Non-pigmented ciliary epithelial cell (primary cell): ENCODE results near the gene GGNBP2.

Source experiments
- DNase-seq: peaks from one replicate; pipeline ENCODE4 v3.0.0-alpha.2; 2010; ENCODE audit warnings: low read depth

Gene GGNBP2

GRCh38 chr17:36566081-36566480 lies 21.4 kb downstream of the GGNBP2 start:
- DNase-seq = no peak

- no peak for DNase-seq
These were observed 30.3 kb downstream of the GGNBP2 start for GRCh38 chr17:36575028-36575427.

GRCh38 chr17:36576793-36577192 lies 32.1 kb downstream of the GGNBP2 start:
- no peak for DNase-seq

- no peak for DNase-seq
These were observed 34.0 kb downstream of the GGNBP2 start for GRCh38 chr17:36578671-36579070.

- DNase-seq = no peak
These were observed 39.1 kb downstream of the GGNBP2 start for GRCh38 chr17:36583787-36584186.

GRCh38 chr17:36586138-36586537 lies 41.4 kb downstream of the GGNBP2 start:
- no peak for DNase-seq

GRCh38 chr17:36590082-36590481 lies 45.4 kb downstream of the GGNBP2 start:
- no peak for DNase-seq

GRCh38 chr17:36591434-36592315 lies 47.0 kb downstream of the GGNBP2 start, which contains the start of gene DHRS11:
Gene DHRS11, plus strand, starts transcription at chr17:36591879. Its CDS starts 131 bp downstream, at chr17:36592010.
- no peak for DNase-seq

GRCh38 chr17:36592316-36592715 lies 47.6 kb downstream of the GGNBP2 start:
- DNase-seq = no peak

GRCh38 chr17:36592716-36593321 lies 48.1 kb downstream of the GGNBP2 start:
- no peak for DNase-seq

- no peak for DNase-seq
These were observed 49.1 kb downstream of the GGNBP2 start for GRCh38 chr17:36593656-36594316.

- DNase-seq = no peak
These were observed 50.1 kb downstream of the GGNBP2 start for GRCh38 chr17:36594626-36595401.

- no peak for DNase-seq
These were observed 52.5 kb downstream of the GGNBP2 start for GRCh38 chr17:36597226-36597625.

- DNase-seq = no peak
These were observed 53.4 kb downstream of the GGNBP2 start for GRCh38 chr17:36597866-36598777.

- DNase-seq = no peak
These were observed 54.3 kb downstream of the GGNBP2 start for GRCh38 chr17:36598951-36599401.

GRCh38 chr17:36599546-36600250 lies 55.0 kb downstream of the GGNBP2 start:
- DNase-seq = no peak

GRCh38 chr17:36600465-36600864 lies 55.7 kb downstream of the GGNBP2 start:
- DNase-seq = no peak

- DNase-seq = no peak
These were observed 56.2 kb downstream of the GGNBP2 start for GRCh38 chr17:36600936-36601302.

- peak; percentile 53 for DNase-seq
These were observed 56.7 kb downstream of the GGNBP2 start, which contains the start of gene MRM1 for GRCh38 chr17:36601303-36602029. Gene MRM1, plus strand, starts transcription at chr17:36601583. Its CDS starts 228 bp downstream, at chr17:36601811.
